ENCODE data around the gene ACTN4. TPM values are rescaled to one million over a fixed set of nuclear protein-coding genes. Genes with fewer than 3 reads are reported as not detected.

The ACTN4 gene
- total and polyA plus RNA-seq, 2 donors (not counting 3 experiments of a cell fraction or from before 2014, with no cell fraction given) = 313 to 748 TPM

GRCh38 chr19:38642176-38642575 is 5.3 kb upstream of the ACTN4 start:
- intact Hi-C loops (cut with micrococcal nuclease) = loop anchor here (10.0 kb wide), 1 partner anchor 213 kb away; no protein-coding TSS in a partner anchor
- H3K9me1 ChIP-seq (replicated peaks; ENCODE audit: control insufficient read depth, extremely low read depth, insufficient read depth, low read length) = no peaks in the 10 kb centered on the region
- H3K27me3 ChIP-seq (ENCODE audit: control insufficient read depth in 2 of 2, insufficient read depth in 2 of 2, low read length in 2 of 2) = no peaks in the 10 kb centered on the region
- no peaks in the 10 kb centered on the region for H4K20me1 ChIP-seq (replicated peaks; ENCODE audit: control insufficient read depth, extremely low read depth, insufficient read depth, low read length)
- TF ChIP-seq JUN (IDR thresholded peaks at IDR 0.05; ENCODE audit: borderline replicate concordance, insufficient read depth, insufficient read length, low read depth) = no peak
- TF ChIP-seq FOS (IDR thresholded peaks at IDR 0.05; ENCODE audit: borderline replicate concordance, insufficient read depth, low read length) = no peak
- TF ChIP-seq POLR2A (IDR thresholded peaks at IDR 0.05; ENCODE audit: low read depth, low read length) = no peak
- no peak for TF ChIP-seq EZH2 (IDR thresholded peaks at IDR 0.05; ENCODE audit: borderline replicate concordance, low read depth, low read length, severe bottlenecking)
- TF ChIP-seq MYC (IDR thresholded peaks at IDR 0.05; ENCODE audit: low read depth, low read length) = no peak
- TF ChIP-seq GATA2 (IDR thresholded peaks at IDR 0.05; ENCODE audit: insufficient read depth, insufficient read length, low read depth, low read length) = no peak
- no peak for TF ChIP-seq CTCF (IDR thresholded peaks at IDR 0.05; ENCODE audit: extremely low read depth in 1 of 2, insufficient read depth in 1 of 2, low read depth in 1 of 2, low read length in 2 of 2)
- TF ChIP-seq POLR2AphosphoS5 (IDR thresholded peaks at IDR 0.05; ENCODE audit: insufficient read depth, low read depth, low read length) = no peak
- no peak for TF ChIP-seq MAX (IDR thresholded peaks at IDR 0.05; ENCODE audit: insufficient read depth, insufficient read length)
- CTCF ChIA-PET = interaction anchor here (1.2 to 2.2 kb wide), 3 partner anchors 8 to 65 kb away, joined by 3 to 6 read pairs (median 3); no protein-coding TSS in a partner anchor
- FAIRE-seq (no peak), DNase-seq (ENCODE audit: low read depth, low spot score) (no peak)
- peaks cover 5% of the 10 kb centered on the region for H3K4me1 ChIP-seq (ENCODE audit: control insufficient read depth, extremely low read depth, insufficient read depth, low read length)
- dilution Hi-C loops (cut with MboI; ENCODE audit: extremely low pct_ligation_motif_present, low sequenced_read_pairs) = no loop called here
- H3K36me3 ChIP-seq (ENCODE audit: control insufficient read depth in 2 of 2, extremely low read depth in 1 of 2, insufficient read depth in 2 of 2, low read length in 2 of 2) = no peaks in the 10 kb centered on the region
- no peak overlapping the region for H2AFZ ChIP-seq (ENCODE audit: low read depth, low read length)
- no peak overlapping the region for H3K27ac ChIP-seq (ENCODE audit: insufficient read depth, low read depth, low read length)
- POLR2A ChIA-PET = no interaction called here
- H3K9ac ChIP-seq (replicated peaks; ENCODE audit: extremely low read depth, insufficient read depth, low read length) = no peak overlapping the region
- no TSS peak for BruUV-seq (replicated peaks)
- H3K79me2 ChIP-seq (ENCODE audit: control insufficient read depth, insufficient read depth, low read length) = no peaks in the 10 kb centered on the region
- H3K4me3 ChIP-seq (replicated peaks in 1 of 3; ENCODE audit: insufficient read depth in 1 of 3, low read depth in 1 of 3, low read length in 3 of 3) = no peak overlapping the region
- no peaks in the 10 kb centered on the region for H3K9me3 ChIP-seq (replicated peaks; ENCODE audit: control insufficient read depth, insufficient read depth, low read length)
- no peak overlapping the region for H3K4me2 ChIP-seq (ENCODE audit: insufficient read depth, low read length)
